CD14-positive monocyte (primary cell): ENCODE data around the gene EXOC6B. TPM values are rescaled to one million over a fixed set of nuclear protein-coding genes. Genes with fewer than 3 reads are reported as not detected.

Experiments used
- DNase-seq, 3 donors: peaks; one replicate each; pipeline ENCODE4 v3.0.0-alpha.2; 2011 to 2022
- H2AFZ ChIP-seq: 2 replicates; pipeline ENCODE4 v1.6.0; 2012; ENCODE audit warnings: mild to moderate bottlenecking, low read depth, low read length, inconsistent platforms; ENCODE audit not compliant: insufficient read depth, poor library complexity, severe bottlenecking
- H3K27ac ChIP-seq, 2 donors: 1 replicate in 1 of 2; 2 replicates in 1 of 2; pipeline ENCODE4 v1.5.1; 2012 to 2013; ENCODE audit warnings: low read length in 2 of 2, control low read depth in 1 of 2, inconsistent platforms in 1 of 2, low read depth in 1 of 2, mild to moderate bottlenecking in 1 of 2
- H3K27me3 ChIP-seq, 2 donors: one replicate each; pipeline versions ENCODE4 v1.6.0 to v1.6.1; 2011 to 2013; ENCODE audit warnings: low read length in 2 of 2; ENCODE audit not compliant: control insufficient read depth in 2 of 2, insufficient read depth in 2 of 2
- H3K36me3 ChIP-seq, 2 donors: replicated peaks in 1 of 2; 1 replicate in 1 of 2; 2 replicates in 1 of 2; pipeline versions ENCODE4 v1.5.1 to v1.6.1; 2012 to 2013; ENCODE audit warnings: low read length in 2 of 2, control low read depth in 1 of 2, inconsistent platforms in 1 of 2, mild to moderate bottlenecking in 1 of 2; ENCODE audit not compliant: insufficient read depth in 2 of 2, control insufficient read depth in 1 of 2
- H3K4me1 ChIP-seq, 2 donors: 1 replicate in 1 of 2; 2 replicates in 1 of 2; pipeline versions ENCODE4 v1.5.1 to v1.6.1; 2012 to 2013; ENCODE audit warnings: low read length in 2 of 2, control low read depth in 1 of 2, inconsistent platforms in 1 of 2, mild to moderate bottlenecking in 1 of 2, moderate library complexity in 1 of 2; ENCODE audit not compliant: insufficient read depth in 2 of 2, control insufficient read depth in 1 of 2
- H3K4me2 ChIP-seq: replicated peaks from 2 replicates; pipeline ENCODE3; 2012; ENCODE audit warnings: low read length, moderate library complexity, mild to moderate bottlenecking; ENCODE audit not compliant: poor library complexity, severe bottlenecking; ENCODE audit errors: extremely low read depth
- H3K4me3 ChIP-seq, 3 experiments: fragments of 200-600 bp in 1 of 3; sonication (generic) in 1 of 3; replicated peaks in 1 of 3; 1 replicate in 2 of 3; 2 replicates in 1 of 3; pipeline ENCODE4 v1.5.1; 2011 to 2013; ENCODE audit warnings: low read length in 3 of 3, mild to moderate bottlenecking in 3 of 3, control low read depth in 2 of 3, low read depth in 2 of 3, inconsistent platforms in 1 of 3, moderate library complexity in 1 of 3
- H3K79me2 ChIP-seq: 2 replicates; pipeline ENCODE4 v1.6.0; 2012; ENCODE audit warnings: mild to moderate bottlenecking, control low read depth, inconsistent platforms, low read length, moderate library complexity; ENCODE audit not compliant: insufficient read depth
- H3K9ac ChIP-seq: 2 replicates; pipeline ENCODE4 v1.6.0; 2017; ENCODE audit warnings: low read length, mild to moderate bottlenecking; ENCODE audit not compliant: insufficient read depth, poor library complexity, severe bottlenecking
- H3K9me3 ChIP-seq, 2 donors: replicated peaks in 1 of 2; 1 replicate in 1 of 2; 2 replicates in 1 of 2; pipeline versions ENCODE4 v1.5.1 to v1.6.1; 2012 to 2013; ENCODE audit warnings: low read length in 2 of 2, control low read depth in 1 of 2; ENCODE audit not compliant: control insufficient read depth in 1 of 2, insufficient read depth in 1 of 2
- H4K20me1 ChIP-seq: 2 replicates; pipeline ENCODE4 v1.6.0; 2012; ENCODE audit warnings: mild to moderate bottlenecking, low read length, control low read depth, moderate library complexity; ENCODE audit not compliant: insufficient read depth
- H3K27ac Mint-ChIP-seq, 7 donors: one replicate each; pipeline ENCODE4 v1.8.0; 2020; ENCODE audit warnings: mild to moderate bottlenecking in 7 of 7, mixed read lengths in 7 of 7, moderate library complexity in 6 of 7, inconsistent platforms in 2 of 7
- H3K27me3 Mint-ChIP-seq, 3 donors: one replicate each; pipeline ENCODE4 v1.8.0; 2021 to 2022; ENCODE audit warnings: low read depth in 3 of 3, mild to moderate bottlenecking in 3 of 3, mixed read lengths in 3 of 3, moderate library complexity in 3 of 3, inconsistent platforms in 1 of 3
- H3K36me3 Mint-ChIP-seq, 2 donors: one replicate each; pipeline ENCODE4 v1.8.0; 2020; ENCODE audit warnings: mixed read lengths in 2 of 2, inconsistent platforms in 1 of 2, mild to moderate bottlenecking in 1 of 2
- H3K4me1 Mint-ChIP-seq: one replicate; pipeline ENCODE4 v1.8.0; 2020; ENCODE audit warnings: mild to moderate bottlenecking, mixed read lengths
- H3K4me3 Mint-ChIP-seq, 2 donors: one replicate each; pipeline ENCODE4 v1.8.0; 2020; ENCODE audit warnings: mild to moderate bottlenecking in 2 of 2, mixed read lengths in 2 of 2, moderate library complexity in 1 of 2
- H3K9me3 Mint-ChIP-seq, 7 donors: one replicate each; pipeline ENCODE4 v1.8.0; 2020 to 2022; ENCODE audit warnings: mixed read lengths in 7 of 7, mild to moderate bottlenecking in 6 of 7, moderate library complexity in 6 of 7, inconsistent platforms in 2 of 7
- WGBS: methylation state at CpG from one replicate; pipeline ENCODE4 v1.1.5; 2013; ENCODE audit warnings: missing lambda C conversion rate; ENCODE audit not compliant: insufficient coverage; 5-methylcytosine and 5-hydroxymethylcytosine counted together
- intact Hi-C, 2 donors: fragments of 100-400 bp; cut with micrococcal nuclease; formaldehyde crosslinking; loops; one replicate each; pipeline versions ENCODE4 v1.15.0 to v1.15.1; 2023
- polyA plus RNA-seq, 3 donors: library from polyadenylated mRNA; depleted of rRNA in 1 of 3; unstranded in 2 of 3; stranded (reverse) in 1 of 3; fragments of 300-500 nt in 2 of 3; fragments of >200 nt in 1 of 3; fragmentation: Illumina TruSeq in 2 of 3; gene quantifications; 1 replicate in 2 of 3; 2 replicates in 1 of 3; pipeline ENCODE4 v1.2.3, GENCODE V29; 2012 to 2021
- TF ChIP-seq, protein P1 (sequence below): fragments of 200-600 bp; IDR thresholded peaks from one replicate; pipeline ENCODE4 v1.8.0; 2022; ENCODE audit warnings: antibody characterized with exemption, mild to moderate bottlenecking

Gene EXOC6B
- polyA plus RNA-seq, 3 donors, result 1.8 to 2.8 (median 2.1) TPM

DNA sequence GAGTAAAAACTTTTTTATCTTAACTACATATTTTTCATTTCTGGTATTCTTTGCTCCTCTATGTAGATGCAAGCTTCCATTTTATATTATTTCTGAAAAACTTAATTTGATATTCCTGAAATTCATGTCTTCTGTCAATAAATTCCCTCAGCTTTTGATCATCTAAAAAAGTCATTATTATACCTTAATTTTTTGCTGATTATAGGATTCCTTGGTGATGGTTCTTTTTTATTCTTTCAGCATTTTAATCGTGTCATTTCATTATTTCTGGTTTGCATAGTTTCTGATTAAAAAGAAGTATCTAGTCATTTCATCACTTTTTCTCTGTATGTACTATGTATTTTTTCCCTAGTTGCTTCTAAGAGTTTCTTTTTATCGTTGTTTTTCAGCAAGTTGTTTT, 436.4 kb downstream of the EXOC6B start:
- H3K9me3 Mint-ChIP-seq, result peaks cover 5 to 23% (median 12%) of the 10 kb centered on the region in 7 donors
- no peak for DNase-seq
- H3K4me1 Mint-ChIP-seq, result no peaks in the 10 kb centered on the region
- no CpG with 5 or more reads among the region's 2 CpGs for WGBS
- no peak overlapping the region for H3K4me3 Mint-ChIP-seq
- H3K27ac ChIP-seq, result no peak overlapping the region
- H2AFZ ChIP-seq, result no peak overlapping the region
- H4K20me1 ChIP-seq, result no peaks in the 10 kb centered on the region
- no peaks in the 10 kb centered on the region for H3K4me1 ChIP-seq
- H3K9me3 ChIP-seq, result peaks cover 16% of the 10 kb centered on the region in 2 donors
- H3K4me3 ChIP-seq, result no peak overlapping the region
- no peaks in the 10 kb centered on the region for H3K79me2 ChIP-seq
- H3K27me3 Mint-ChIP-seq, result no peaks in the 10 kb centered on the region
- no peak overlapping the region for H3K9ac ChIP-seq
- intact Hi-C loops, result no loop called here
- no peak overlapping the region for H3K27ac Mint-ChIP-seq
- H3K4me2 ChIP-seq, result no peak overlapping the region
- TF ChIP-seq, protein P1, sequence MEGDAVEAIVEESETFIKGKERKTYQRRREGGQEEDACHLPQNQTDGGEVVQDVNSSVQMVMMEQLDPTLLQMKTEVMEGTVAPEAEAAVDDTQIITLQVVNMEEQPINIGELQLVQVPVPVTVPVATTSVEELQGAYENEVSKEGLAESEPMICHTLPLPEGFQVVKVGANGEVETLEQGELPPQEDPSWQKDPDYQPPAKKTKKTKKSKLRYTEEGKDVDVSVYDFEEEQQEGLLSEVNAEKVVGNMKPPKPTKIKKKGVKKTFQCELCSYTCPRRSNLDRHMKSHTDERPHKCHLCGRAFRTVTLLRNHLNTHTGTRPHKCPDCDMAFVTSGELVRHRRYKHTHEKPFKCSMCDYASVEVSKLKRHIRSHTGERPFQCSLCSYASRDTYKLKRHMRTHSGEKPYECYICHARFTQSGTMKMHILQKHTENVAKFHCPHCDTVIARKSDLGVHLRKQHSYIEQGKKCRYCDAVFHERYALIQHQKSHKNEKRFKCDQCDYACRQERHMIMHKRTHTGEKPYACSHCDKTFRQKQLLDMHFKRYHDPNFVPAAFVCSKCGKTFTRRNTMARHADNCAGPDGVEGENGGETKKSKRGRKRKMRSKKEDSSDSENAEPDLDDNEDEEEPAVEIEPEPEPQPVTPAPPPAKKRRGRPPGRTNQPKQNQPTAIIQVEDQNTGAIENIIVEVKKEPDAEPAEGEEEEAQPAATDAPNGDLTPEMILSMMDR, result no peak
- no peaks in the 10 kb centered on the region for H3K36me3 Mint-ChIP-seq
- no peaks in the 10 kb centered on the region for H3K36me3 ChIP-seq
- H3K27me3 ChIP-seq, result no peaks in the 10 kb centered on the region

DNA sequence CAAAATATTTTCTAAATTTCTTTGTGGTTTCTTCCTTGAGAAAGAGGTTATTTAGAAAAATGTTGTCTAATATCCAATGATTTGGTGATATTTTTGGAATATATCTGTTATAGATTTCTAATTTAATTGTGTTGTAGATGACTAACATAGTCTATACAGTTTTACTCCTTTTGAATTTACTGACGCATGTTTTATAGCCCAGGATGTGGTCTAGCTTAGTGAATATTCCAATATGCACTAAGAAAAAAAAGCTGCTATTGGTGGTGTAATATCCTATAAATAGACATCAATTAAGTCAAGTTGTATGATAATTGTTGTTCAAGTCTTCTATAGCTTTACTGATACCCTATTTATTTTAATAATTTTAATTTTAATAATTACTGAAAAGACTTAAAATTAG, 437.6 kb downstream of the EXOC6B start:
- no peaks in the 10 kb centered on the region for H3K36me3 Mint-ChIP-seq
- no peaks in the 10 kb centered on the region for H3K4me1 Mint-ChIP-seq
- intact Hi-C loops, result no loop called here
- no peaks in the 10 kb centered on the region for H4K20me1 ChIP-seq
- H3K4me3 Mint-ChIP-seq, result no peak overlapping the region
- H3K4me2 ChIP-seq, result no peak overlapping the region
- no peaks in the 10 kb centered on the region for H3K27me3 ChIP-seq
- H3K27ac ChIP-seq, result no peak overlapping the region
- H3K4me3 ChIP-seq, result no peak overlapping the region
- H2AFZ ChIP-seq, result no peak overlapping the region
- H3K9ac ChIP-seq, result no peak overlapping the region
- no peaks in the 10 kb centered on the region for H3K79me2 ChIP-seq
- H3K36me3 ChIP-seq, result no peaks in the 10 kb centered on the region
- H3K9me3 Mint-ChIP-seq, result peaks cover 7 to 22% (median 14%) of the 10 kb centered on the region in 7 donors
- no peak overlapping the region for H3K27ac Mint-ChIP-seq
- H3K4me1 ChIP-seq, result no peaks in the 10 kb centered on the region
- peaks cover 15 to 16% of the 10 kb centered on the region in 2 donors for H3K9me3 ChIP-seq
- TF ChIP-seq, protein P1, result no peak
- H3K27me3 Mint-ChIP-seq, result no peaks in the 10 kb centered on the region
- WGBS, result no CpG with 5 or more reads among the region's 1 CpG
- no peak for DNase-seq
